Measurements from ENCODE around the gene KIF5C. TPM values are rescaled to one million over a fixed set of nuclear protein-coding genes. Genes with fewer than 3 reads are reported as not detected.
"Not testable (repeated sequence)": the region's sequence is repeated elsewhere in the genome, so short reads cannot be mapped to it uniquely, and the experiment has no call there.

The KIF5C gene
- polyA plus RNA-seq, 2 donors, result 0.16 to 0.18 TPM

- no peaks in the 10 kb centered on the region for H3K27me3 ChIP-seq (ENCODE audit: control insufficient read depth in 1 of 2, insufficient read depth in 2 of 2, low read length in 2 of 2)
- H3K27ac ChIP-seq (ENCODE audit: low read depth in 2 of 2, low read length in 1 of 2), result no peak overlapping the region
- no peak overlapping the region for H3K4me3 ChIP-seq (ENCODE audit: low read depth in 1 of 2, low read length in 2 of 2)
- no peaks in the 10 kb centered on the region for H3K36me3 ChIP-seq (ENCODE audit: control insufficient read depth in 2 of 2, insufficient read depth in 2 of 2, low read length in 1 of 2)
- H3K4me1 ChIP-seq (ENCODE audit: control insufficient read depth in 2 of 2, insufficient read depth in 2 of 2, low read length in 1 of 2), result no peaks in the 10 kb centered on the region
- 72 to 73% methylated on average over 7 of the region's 7 CpGs for WGBS, 2 donors
- H3K9me3 ChIP-seq (ENCODE audit: control insufficient read depth in 2 of 2, insufficient read depth in 1 of 2, low read depth in 1 of 2, low read length in 1 of 2), result no peaks in the 10 kb centered on the region
Measured at GRCh38 chr2:148978026-148978685, 103.1 kb downstream of the KIF5C start.

- Histone ChIP-seq H3K4me3 (ENCODE audit: low read depth in 1 of 2, low read length in 2 of 2) (no peak overlapping the region), H3K36me3 (ENCODE audit: control insufficient read depth in 2 of 2, insufficient read depth in 2 of 2, low read length in 1 of 2) (no peaks in the 10 kb centered on the region), H3K9me3 (ENCODE audit: control insufficient read depth in 2 of 2, insufficient read depth in 1 of 2, low read depth in 1 of 2, low read length in 1 of 2) (no peaks in the 10 kb centered on the region), H3K27me3 (ENCODE audit: control insufficient read depth in 1 of 2, insufficient read depth in 2 of 2, low read length in 2 of 2) (no peaks in the 10 kb centered on the region), H3K4me1 (ENCODE audit: control insufficient read depth in 2 of 2, insufficient read depth in 2 of 2, low read length in 1 of 2) (no peaks in the 10 kb centered on the region), H3K27ac (ENCODE audit: low read depth in 2 of 2, low read length in 1 of 2) (no peak overlapping the region)
- WGBS, 2 donors, result 46 to 52% methylated on average over 2 of the region's 2 CpGs
Measured at GRCh38 chr2:148978706-148979105, 103.7 kb downstream of the KIF5C start.

- Histone ChIP-seq H3K27ac (ENCODE audit: low read depth in 2 of 2, low read length in 1 of 2) (no peak overlapping the region), H3K4me3 (ENCODE audit: low read depth in 1 of 2, low read length in 2 of 2) (no peak overlapping the region), H3K4me1 (ENCODE audit: control insufficient read depth in 2 of 2, insufficient read depth in 2 of 2, low read length in 1 of 2) (no peaks in the 10 kb centered on the region), H3K36me3 (ENCODE audit: control insufficient read depth in 2 of 2, insufficient read depth in 2 of 2, low read length in 1 of 2) (no peaks in the 10 kb centered on the region), H3K9me3 (ENCODE audit: control insufficient read depth in 2 of 2, insufficient read depth in 1 of 2, low read depth in 1 of 2, low read length in 1 of 2) (no peaks in the 10 kb centered on the region), H3K27me3 (ENCODE audit: control insufficient read depth in 1 of 2, insufficient read depth in 2 of 2, low read length in 2 of 2) (no peaks in the 10 kb centered on the region)
- 83 to 85% methylated on average over 6 of the region's 6 CpGs for WGBS, 2 donors
Measured at GRCh38 chr2:148979164-148979918, 104.3 kb downstream of the KIF5C start.

- WGBS, 2 donors, result 54 to 55% methylated on average over 4 of the region's 4 CpGs
- H3K9me3 ChIP-seq (ENCODE audit: control insufficient read depth in 2 of 2, insufficient read depth in 1 of 2, low read depth in 1 of 2, low read length in 1 of 2), result no peaks in the 10 kb centered on the region
- H3K27ac ChIP-seq (ENCODE audit: low read depth in 2 of 2, low read length in 1 of 2), result no peak overlapping the region
Measured at GRCh38 chr2:148979919-148980277, 104.9 kb downstream of the KIF5C start.

GRCh38 chr2:148980496-148980895, 105.5 kb downstream of the KIF5C start:
- WGBS, 2 donors, result 92% methylated on average over 3 of the region's 3 CpGs
- H3K9me3 ChIP-seq (ENCODE audit: control insufficient read depth in 2 of 2, insufficient read depth in 1 of 2, low read depth in 1 of 2, low read length in 1 of 2); H3K36me3 ChIP-seq (ENCODE audit: control insufficient read depth in 2 of 2, insufficient read depth in 2 of 2, low read length in 1 of 2); H3K4me3 ChIP-seq (ENCODE audit: low read depth in 1 of 2, low read length in 2 of 2); H3K27ac ChIP-seq (ENCODE audit: low read depth in 2 of 2, low read length in 1 of 2); H3K27me3 ChIP-seq (ENCODE audit: control insufficient read depth in 1 of 2, insufficient read depth in 2 of 2, low read length in 2 of 2); H3K4me1 ChIP-seq (ENCODE audit: control insufficient read depth in 2 of 2, insufficient read depth in 2 of 2, low read length in 1 of 2): not testable (repeated sequence)

More at GRCh38 chr2:148979919-148980277, 104.9 kb downstream of the KIF5C start:
- Histone ChIP-seq H3K27me3 (ENCODE audit: control insufficient read depth in 1 of 2, insufficient read depth in 2 of 2, low read length in 2 of 2) (no peaks in the 10 kb centered on the region), H3K36me3 (ENCODE audit: control insufficient read depth in 2 of 2, insufficient read depth in 2 of 2, low read length in 1 of 2) (no peaks in the 10 kb centered on the region), H3K4me1 (ENCODE audit: control insufficient read depth in 2 of 2, insufficient read depth in 2 of 2, low read length in 1 of 2) (no peaks in the 10 kb centered on the region), H3K4me3 (ENCODE audit: low read depth in 1 of 2, low read length in 2 of 2) (no peak overlapping the region)

- Histone ChIP-seq H3K27me3 (ENCODE audit: control insufficient read depth in 1 of 2, insufficient read depth in 2 of 2, low read length in 2 of 2) (no peaks in the 10 kb centered on the region), H3K4me3 (ENCODE audit: low read depth in 1 of 2, low read length in 2 of 2) (no peak overlapping the region), H3K27ac (ENCODE audit: low read depth in 2 of 2, low read length in 1 of 2) (no peak overlapping the region), H3K4me1 (ENCODE audit: control insufficient read depth in 2 of 2, insufficient read depth in 2 of 2, low read length in 1 of 2) (no peaks in the 10 kb centered on the region), H3K9me3 (ENCODE audit: control insufficient read depth in 2 of 2, insufficient read depth in 1 of 2, low read depth in 1 of 2, low read length in 1 of 2) (no peaks in the 10 kb centered on the region), H3K36me3 (ENCODE audit: control insufficient read depth in 2 of 2, insufficient read depth in 2 of 2, low read length in 1 of 2) (no peaks in the 10 kb centered on the region)
- 87 to 88% methylated on average over 6 of the region's 6 CpGs for WGBS, 2 donors
Measured at GRCh38 chr2:148981324-148981723, 106.3 kb downstream of the KIF5C start.

GRCh38 chr2:148981781-148982180, 106.8 kb downstream of the KIF5C start:
- 90 to 95% methylated on average over 3 of the region's 3 CpGs for WGBS, 2 donors
- no peaks in the 10 kb centered on the region for H3K4me1 ChIP-seq (ENCODE audit: control insufficient read depth in 2 of 2, insufficient read depth in 2 of 2, low read length in 1 of 2)
- H3K9me3 ChIP-seq (ENCODE audit: control insufficient read depth in 2 of 2, insufficient read depth in 1 of 2, low read depth in 1 of 2, low read length in 1 of 2), result no peaks in the 10 kb centered on the region

GRCh38 chr2:148982282-148982681, 107.3 kb downstream of the KIF5C start:
- Histone ChIP-seq H3K4me1 (ENCODE audit: control insufficient read depth in 2 of 2, insufficient read depth in 2 of 2, low read length in 1 of 2) (no peaks in the 10 kb centered on the region), H3K9me3 (ENCODE audit: control insufficient read depth in 2 of 2, insufficient read depth in 1 of 2, low read depth in 1 of 2, low read length in 1 of 2) (no peaks in the 10 kb centered on the region), H3K27ac (ENCODE audit: low read depth in 2 of 2, low read length in 1 of 2) (no peak overlapping the region), H3K27me3 (ENCODE audit: control insufficient read depth in 1 of 2, insufficient read depth in 2 of 2, low read length in 2 of 2) (no peaks in the 10 kb centered on the region), H3K4me3 (ENCODE audit: low read depth in 1 of 2, low read length in 2 of 2) (no peak overlapping the region), H3K36me3 (ENCODE audit: control insufficient read depth in 2 of 2, insufficient read depth in 2 of 2, low read length in 1 of 2) (no peaks in the 10 kb centered on the region)
- WGBS, 2 donors, result 91 to 94% methylated on average over 5 of the region's 5 CpGs

More at GRCh38 chr2:148981781-148982180, 106.8 kb downstream of the KIF5C start:
- H3K36me3 ChIP-seq (ENCODE audit: control insufficient read depth in 2 of 2, insufficient read depth in 2 of 2, low read length in 1 of 2), result no peaks in the 10 kb centered on the region
- no peaks in the 10 kb centered on the region for H3K27me3 ChIP-seq (ENCODE audit: control insufficient read depth in 1 of 2, insufficient read depth in 2 of 2, low read length in 2 of 2)
- H3K4me3 ChIP-seq (ENCODE audit: low read depth in 1 of 2, low read length in 2 of 2), result no peak overlapping the region
- no peak overlapping the region for H3K27ac ChIP-seq (ENCODE audit: low read depth in 2 of 2, low read length in 1 of 2)

GRCh38 chr2:148983896-148984295, 108.9 kb downstream of the KIF5C start:
- no peak overlapping the region for H3K4me3 ChIP-seq (ENCODE audit: low read depth in 1 of 2, low read length in 2 of 2)
- H3K4me1 ChIP-seq (ENCODE audit: control insufficient read depth in 2 of 2, insufficient read depth in 2 of 2, low read length in 1 of 2), result no peaks in the 10 kb centered on the region
- no peaks in the 10 kb centered on the region for H3K27me3 ChIP-seq (ENCODE audit: control insufficient read depth in 1 of 2, insufficient read depth in 2 of 2, low read length in 2 of 2)
- no peaks in the 10 kb centered on the region for H3K36me3 ChIP-seq (ENCODE audit: control insufficient read depth in 2 of 2, insufficient read depth in 2 of 2, low read length in 1 of 2)
- no peaks in the 10 kb centered on the region for H3K9me3 ChIP-seq (ENCODE audit: control insufficient read depth in 2 of 2, insufficient read depth in 1 of 2, low read depth in 1 of 2, low read length in 1 of 2)
- H3K27ac ChIP-seq (ENCODE audit: low read depth in 2 of 2, low read length in 1 of 2), result no peak overlapping the region

- Histone ChIP-seq H3K27ac (ENCODE audit: low read depth in 2 of 2, low read length in 1 of 2) (no peak overlapping the region), H3K27me3 (ENCODE audit: control insufficient read depth in 1 of 2, insufficient read depth in 2 of 2, low read length in 2 of 2) (no peaks in the 10 kb centered on the region), H3K9me3 (ENCODE audit: control insufficient read depth in 2 of 2, insufficient read depth in 1 of 2, low read depth in 1 of 2, low read length in 1 of 2) (no peaks in the 10 kb centered on the region), H3K4me1 (ENCODE audit: control insufficient read depth in 2 of 2, insufficient read depth in 2 of 2, low read length in 1 of 2) (no peaks in the 10 kb centered on the region), H3K4me3 (ENCODE audit: low read depth in 1 of 2, low read length in 2 of 2) (no peak overlapping the region), H3K36me3 (ENCODE audit: control insufficient read depth in 2 of 2, insufficient read depth in 2 of 2, low read length in 1 of 2) (no peaks in the 10 kb centered on the region)
Measured at GRCh38 chr2:148984449-148984848, 109.4 kb downstream of the KIF5C start.

Measured in esophagus (tissue), 2 donors.